Endothelial cell of umbilical vein (primary cell): Measurements from ENCODE around the gene ARID1B. TPM values are rescaled to one million over a fixed set of nuclear protein-coding genes. Genes with fewer than 3 reads are reported as not detected.

Experiments
- BruUV-seq: library from RNA; stranded (reverse); fragments of 400-500 nt; replicated peaks from 2 replicates; lab custom pipeline; 2021; lab: Mats Ljungman, UMichigan
- CTCF ChIA-PET: fragments of 300-600, 350-600 bp; sonication (Branson Sonifier 250); formaldehyde crosslinking; loops from one replicate; lab custom pipeline; 2021; ENCODE audit warnings: antibody characterized with exemption, inconsistent platforms; lab: Charles Lee
- POLR2A ChIA-PET: fragments of 300-600, 350-600 bp; sonication (Branson Sonifier 250); formaldehyde crosslinking; loops from one replicate; lab custom pipeline; 2021; ENCODE audit warnings: antibody characterized with exemption, inconsistent platforms; lab: Charles Lee
- DNase-seq: peaks from one replicate; pipeline ENCODE4 v3.0.0-alpha.2; 2011; ENCODE audit warnings: low read depth, low spot score
- FAIRE-seq: peaks from 2 replicates; lab custom pipeline; 2011; peaks lifted over from hg19 to GRCh38; lab: Jason Lieb, UNC
- H2AFZ ChIP-seq: 2 replicates; pipeline ENCODE4 v1.6.0; 2012; ENCODE audit warnings: low read depth, low read length, control low read depth, inconsistent platforms
- H3K27ac ChIP-seq: 2 replicates; pipeline ENCODE4 v1.5.1; 2011; ENCODE audit warnings: low read depth, mild to moderate bottlenecking, control low read depth, low read length, moderate library complexity; ENCODE audit not compliant: insufficient read depth
- H3K27me3 ChIP-seq, 2 experiments: 2 replicates each; pipeline versions ENCODE4 v1.6.0 to v1.6.1; 2011; ENCODE audit warnings: low read length in 2 of 2, mixed read lengths in 1 of 2; ENCODE audit not compliant: control insufficient read depth in 2 of 2, insufficient read depth in 2 of 2
- H3K36me3 ChIP-seq, 2 experiments: 2 replicates in 1 of 2; 3 replicates in 1 of 2; pipeline ENCODE4 v1.5.1; 2011; ENCODE audit warnings: low read length in 2 of 2, mild to moderate bottlenecking in 1 of 2, moderate library complexity in 1 of 2; ENCODE audit not compliant: control insufficient read depth in 2 of 2, insufficient read depth in 2 of 2; ENCODE audit errors: extremely low read depth in 1 of 2
- H3K4me1 ChIP-seq: 3 replicates; pipeline ENCODE4 v1.5.1; 2011; ENCODE audit warnings: mild to moderate bottlenecking, low read length; ENCODE audit not compliant: control insufficient read depth, insufficient read depth; ENCODE audit errors: extremely low read depth
- H3K4me2 ChIP-seq: 2 replicates; pipeline ENCODE4 v1.6.1; 2011; ENCODE audit warnings: low read length, control low read depth, mixed read lengths; ENCODE audit not compliant: insufficient read depth
- H3K4me3 ChIP-seq, 3 experiments: fragments of 200-600 bp in 1 of 3; sonication (generic), shearing (Covaris generic) in 1 of 3; replicated peaks in 1 of 3; 2 replicates each; pipeline ENCODE4 v1.5.1; 2011 to 2016; ENCODE audit warnings: control low read depth in 3 of 3, low read length in 3 of 3, mild to moderate bottlenecking in 2 of 3, inconsistent platforms in 1 of 3, low read depth in 1 of 3, moderate library complexity in 1 of 3; ENCODE audit not compliant: insufficient read depth in 1 of 3
- H3K79me2 ChIP-seq: 2 replicates; pipeline ENCODE4 v1.6.0; 2012; ENCODE audit warnings: low read length, inconsistent platforms; ENCODE audit not compliant: control insufficient read depth, insufficient read depth
- H3K9ac ChIP-seq: replicated peaks from 2 replicates; pipeline ENCODE3; 2011; ENCODE audit warnings: low read length, control low read depth; ENCODE audit not compliant: insufficient read depth; ENCODE audit errors: extremely low read depth
- H3K9me1 ChIP-seq: replicated peaks from 3 replicates; pipeline ENCODE4 v1.6.0; 2011; ENCODE audit warnings: mild to moderate bottlenecking, low read length; ENCODE audit not compliant: control insufficient read depth, insufficient read depth; ENCODE audit errors: extremely low read depth
- H3K9me3 ChIP-seq: replicated peaks from 2 replicates; pipeline ENCODE4 v1.5.1; 2012; ENCODE audit warnings: low read length, inconsistent platforms; ENCODE audit not compliant: control insufficient read depth, insufficient read depth
- H4K20me1 ChIP-seq: replicated peaks from 2 replicates; pipeline ENCODE3; 2011; ENCODE audit warnings: mild to moderate bottlenecking, low read length; ENCODE audit not compliant: control insufficient read depth, insufficient read depth; ENCODE audit errors: extremely low read depth
- EZH2 ChIP-seq: IDR thresholded peaks from 2 replicates; pipeline ENCODE4 v1.6.1; 2012; ENCODE audit warnings: borderline replicate concordance, low read depth, mild to moderate bottlenecking, moderate library complexity, low read length, inconsistent platforms; ENCODE audit not compliant: severe bottlenecking
- FOS ChIP-seq: IDR thresholded peaks from 2 replicates; pipeline ENCODE4 v1.6.1; 2011; ENCODE audit warnings: mild to moderate bottlenecking, low read length, moderate library complexity, borderline replicate concordance; ENCODE audit not compliant: insufficient read depth
- GATA2 ChIP-seq: IDR thresholded peaks from 2 replicates; pipeline ENCODE4 v1.7.0; 2011; ENCODE audit warnings: low read depth, mild to moderate bottlenecking, moderate library complexity, mixed read lengths, low read length; ENCODE audit not compliant: insufficient read length, insufficient read depth
- JUN ChIP-seq: IDR thresholded peaks from 2 replicates; pipeline ENCODE4 v1.6.1; 2011; ENCODE audit warnings: borderline replicate concordance, low read depth; ENCODE audit not compliant: insufficient read length, insufficient read depth
- MAX ChIP-seq: IDR thresholded peaks from 2 replicates; pipeline ENCODE4 v1.6.1; 2011; ENCODE audit not compliant: insufficient read depth, insufficient read length
- POLR2AphosphoS5 ChIP-seq: IDR thresholded peaks from 2 replicates; pipeline ENCODE4 v1.6.1; 2012; ENCODE audit warnings: low read depth, mild to moderate bottlenecking, control low read depth, low read length, moderate library complexity; ENCODE audit not compliant: insufficient read depth
- dilution Hi-C: fragments of 300-500 bp; cut with MboI; formaldehyde crosslinking; loops from one replicate; pipeline ENCODE4 v1.15.0; 2019; ENCODE audit warnings: low sequenced_read_pairs; ENCODE audit not compliant: extremely low pct_ligation_motif_present
- intact Hi-C: fragments of 100-400 bp; cut with micrococcal nuclease; formaldehyde crosslinking; loops from one replicate; pipeline ENCODE4 v1.10.0; 2022
- polyA plus RNA-seq, 4 experiments: library from polyadenylated mRNA; depleted of rRNA in 3 of 4; stranded (reverse) in 3 of 4; unstranded in 1 of 4; fragments of >200 nt; gene quantifications; 2 replicates each; pipeline versions ENCODE4 v1.2.1 to v1.2.3, GENCODE V29; 2011 to 2012; ENCODE audit warnings: missing spikeins in 1 of 4
- total RNA-seq: library from RNA; stranded (reverse); gene quantifications from 2 replicates; pipeline ENCODE4 v1.2.3, GENCODE V29; 2021
- TF ChIP-seq, protein P1 (sequence below), 2 donors: IDR thresholded peaks; 1 replicate in 1 of 2; 2 replicates in 1 of 2; pipeline ENCODE4 v1.5.1; 2011; ENCODE audit warnings: low read length in 2 of 2, mild to moderate bottlenecking in 2 of 2, moderate library complexity in 2 of 2, control low read depth in 1 of 2, inconsistent platforms in 1 of 2, low read depth in 1 of 2; ENCODE audit not compliant: insufficient read depth in 1 of 2; ENCODE audit errors: extremely low read depth in 1 of 2

The ARID1B gene
- total and polyA plus RNA-seq, 2 donors (not counting 3 experiments of a cell fraction or from before 2014, with no cell fraction given) = 21.8 to 89.5 TPM

DNA sequence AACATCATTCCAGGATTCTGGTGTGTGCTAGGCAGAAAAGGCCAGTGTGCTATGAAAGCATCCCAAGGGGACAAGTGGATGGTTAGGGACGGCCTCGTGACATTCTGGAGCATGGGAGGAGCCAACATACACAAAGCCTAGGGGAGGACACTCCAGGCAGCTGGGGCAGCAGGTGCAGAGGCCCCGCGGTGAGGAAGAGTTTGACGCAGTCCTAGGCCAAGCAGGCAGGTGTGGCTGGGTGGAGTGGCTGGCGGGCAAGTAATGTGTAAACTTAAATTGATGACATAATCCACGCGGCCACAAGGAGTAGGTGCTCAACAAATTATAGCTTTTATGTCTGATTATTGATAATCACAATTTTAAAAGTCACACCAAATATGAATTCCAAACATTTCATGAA lies 452.5 kb downstream of the ARID1B start:
- no peak overlapping the region for H3K4me2 ChIP-seq
- DNase-seq (no peak), FAIRE-seq (no peak)
- H3K9ac ChIP-seq = no peak overlapping the region
- no peaks in the 10 kb centered on the region for H3K9me1 ChIP-seq
- dilution Hi-C loops = no loop called here
- H3K27me3 ChIP-seq = peaks cover 3 to 12% of the 10 kb centered on the region in 2 experiments
- intact Hi-C loops = no loop called here
- H3K4me1 ChIP-seq = no peaks in the 10 kb centered on the region
- no peak overlapping the region for H3K4me3 ChIP-seq
- H2AFZ ChIP-seq = no peak overlapping the region
- BruUV-seq = no TSS peak
- no peaks in the 10 kb centered on the region for H4K20me1 ChIP-seq
- H3K27ac ChIP-seq = no peak overlapping the region
- ChIA-PET POLR2A (no interaction called here), CTCF (interaction anchor here (1.2 to 1.4 kb wide), 2 partner anchors 45 to 52 kb away, joined by 3 to 4 read pairs; no protein-coding TSS in a partner anchor)
- TF ChIP-seq JUN (no peak), FOS (no peak), GATA2 (no peak), EZH2 (no peak), POLR2AphosphoS5 (no peak), MAX (no peak)
- TF ChIP-seq, protein P1, sequence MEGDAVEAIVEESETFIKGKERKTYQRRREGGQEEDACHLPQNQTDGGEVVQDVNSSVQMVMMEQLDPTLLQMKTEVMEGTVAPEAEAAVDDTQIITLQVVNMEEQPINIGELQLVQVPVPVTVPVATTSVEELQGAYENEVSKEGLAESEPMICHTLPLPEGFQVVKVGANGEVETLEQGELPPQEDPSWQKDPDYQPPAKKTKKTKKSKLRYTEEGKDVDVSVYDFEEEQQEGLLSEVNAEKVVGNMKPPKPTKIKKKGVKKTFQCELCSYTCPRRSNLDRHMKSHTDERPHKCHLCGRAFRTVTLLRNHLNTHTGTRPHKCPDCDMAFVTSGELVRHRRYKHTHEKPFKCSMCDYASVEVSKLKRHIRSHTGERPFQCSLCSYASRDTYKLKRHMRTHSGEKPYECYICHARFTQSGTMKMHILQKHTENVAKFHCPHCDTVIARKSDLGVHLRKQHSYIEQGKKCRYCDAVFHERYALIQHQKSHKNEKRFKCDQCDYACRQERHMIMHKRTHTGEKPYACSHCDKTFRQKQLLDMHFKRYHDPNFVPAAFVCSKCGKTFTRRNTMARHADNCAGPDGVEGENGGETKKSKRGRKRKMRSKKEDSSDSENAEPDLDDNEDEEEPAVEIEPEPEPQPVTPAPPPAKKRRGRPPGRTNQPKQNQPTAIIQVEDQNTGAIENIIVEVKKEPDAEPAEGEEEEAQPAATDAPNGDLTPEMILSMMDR (IDR thresholded peaks at IDR 0.05; ENCODE audit: extremely low read depth in 1 of 2, insufficient read depth in 1 of 2, low read depth in 1 of 2, low read length in 2 of 2) = no peak
- H3K9me3 ChIP-seq = no peaks in the 10 kb centered on the region
- H3K36me3 ChIP-seq = no peaks in the 10 kb centered on the region
- no peaks in the 10 kb centered on the region for H3K79me2 ChIP-seq
